ENCODE results near the gene DPP7. TPM values are rescaled to one million over a fixed set of nuclear protein-coding genes. Genes with fewer than 3 reads are reported as not detected.

The DPP7 gene
- total and polyA plus RNA-seq, 2 of the 4 experiments (the other 2 are of a cell fraction): 14.9 to 76.4 TPM

GRCh38 chr9:137064880-137065164, 49.7 kb downstream of the DPP7 start:
- no peak overlapping the region for H4K8ac ChIP-seq (ENCODE audit: low read depth in 2 of 2, low read length in 2 of 2)
- no peak for ATAC-seq (ENCODE audit: low read depth)
- no peak overlapping the region for H2BK20ac ChIP-seq (ENCODE audit: low read depth, low read length)
- H3K4me3 ChIP-seq (ENCODE audit: insufficient read depth, low read depth, low read length): no peak overlapping the region
- no peak for DNase-seq
- no peak overlapping the region for H3K14ac ChIP-seq (replicated peaks; ENCODE audit: low read depth, low read length)
- intact Hi-C loops (cut with micrococcal nuclease) (no loop called here), in situ Hi-C loops (cut with MboI; ENCODE audit: low sequenced_read_pairs) (no loop called here), dilution Hi-C loops (cut with HindIII; ENCODE audit: low sequenced_read_pairs, unreplicated experiment) (no loop called here)
- H3K9ac ChIP-seq (ENCODE audit: low read depth, low read length): no peak overlapping the region
- no peak overlapping the region for H3K18ac ChIP-seq (ENCODE audit: low read depth, low read length)
- H3K4me2 ChIP-seq (ENCODE audit: low read depth, low read length): no peak overlapping the region
- no peak overlapping the region for H3K27ac ChIP-seq (ENCODE audit: insufficient read depth, low read length)
- H2BK5ac ChIP-seq (ENCODE audit: low read depth, low read length, poor library complexity, severe bottlenecking): no peak overlapping the region
- H4K91ac ChIP-seq (ENCODE audit: insufficient read depth, low read depth, low read length): no peak overlapping the region
- no TSS peak for BruUV-seq (replicated peaks)
- peaks cover 3% of the 10 kb centered on the region; the same call in 1 of the 2 replicates for H3K4me1 ChIP-seq (ENCODE audit: control insufficient read depth, insufficient read depth, low read length)
- no peaks in the 10 kb centered on the region for H3K9me1 ChIP-seq (ENCODE audit: insufficient read depth, low read length)
- H4K5ac ChIP-seq (ENCODE audit: low read depth, low read length): no peak overlapping the region
- H3K36me3 ChIP-seq (ENCODE audit: control insufficient read depth, insufficient read depth, low read length): no peaks in the 10 kb centered on the region
- H2BK120ac ChIP-seq (ENCODE audit: low read depth, low read length): no peak overlapping the region
- H4K20me1 ChIP-seq (ENCODE audit: insufficient read depth, low read length): no peaks in the 10 kb centered on the region
- no peaks in the 10 kb centered on the region for H3K9me3 ChIP-seq (ENCODE audit: control insufficient read depth, insufficient read depth, low read length)
- H2BK15ac ChIP-seq (ENCODE audit: low read depth, low read length): no peak overlapping the region
- H2AFZ ChIP-seq (replicated peaks; ENCODE audit: low read length, poor library complexity): no peak overlapping the region
- no peak for TF ChIP-seq NFE2L2 (IDR thresholded peaks at IDR 0.05; ENCODE audit: low read depth, low read length)
- no peak for TF ChIP-seq RFX5 (IDR thresholded peaks at IDR 0.05; ENCODE audit: low read depth, low read length)
- TF ChIP-seq RAD21 (IDR thresholded peaks at IDR 0.05; ENCODE audit: low read length): no peak
- TF ChIP-seq RCOR1 (IDR thresholded peaks at IDR 0.05; ENCODE audit: insufficient replicate concordance, low read length): no peak
- no peak for TF ChIP-seq CHD1 (IDR thresholded peaks at IDR 0.05; ENCODE audit: low read depth, low read length)
- TF ChIP-seq MXI1 (IDR thresholded peaks at IDR 0.05; ENCODE audit: borderline replicate concordance, low read depth, low read length): no peak
- TF ChIP-seq BHLHE40 (IDR thresholded peaks at IDR 0.05; ENCODE audit: low read depth, low read length): no peak
- TF ChIP-seq MAFK (IDR thresholded peaks at IDR 0.05; ENCODE audit: low read depth, low read length): no peak
- no peak for TF ChIP-seq CEBPB (IDR thresholded peaks at IDR 0.05; ENCODE audit: low read depth, low read length)
- TF ChIP-seq USF2 (IDR thresholded peaks at IDR 0.05; ENCODE audit: low read depth, low read length): no peak
- TF ChIP-seq MAZ (IDR thresholded peaks at IDR 0.05; ENCODE audit: borderline replicate concordance, low read depth, low read length): no peak
- TF ChIP-seq, protein P1, sequence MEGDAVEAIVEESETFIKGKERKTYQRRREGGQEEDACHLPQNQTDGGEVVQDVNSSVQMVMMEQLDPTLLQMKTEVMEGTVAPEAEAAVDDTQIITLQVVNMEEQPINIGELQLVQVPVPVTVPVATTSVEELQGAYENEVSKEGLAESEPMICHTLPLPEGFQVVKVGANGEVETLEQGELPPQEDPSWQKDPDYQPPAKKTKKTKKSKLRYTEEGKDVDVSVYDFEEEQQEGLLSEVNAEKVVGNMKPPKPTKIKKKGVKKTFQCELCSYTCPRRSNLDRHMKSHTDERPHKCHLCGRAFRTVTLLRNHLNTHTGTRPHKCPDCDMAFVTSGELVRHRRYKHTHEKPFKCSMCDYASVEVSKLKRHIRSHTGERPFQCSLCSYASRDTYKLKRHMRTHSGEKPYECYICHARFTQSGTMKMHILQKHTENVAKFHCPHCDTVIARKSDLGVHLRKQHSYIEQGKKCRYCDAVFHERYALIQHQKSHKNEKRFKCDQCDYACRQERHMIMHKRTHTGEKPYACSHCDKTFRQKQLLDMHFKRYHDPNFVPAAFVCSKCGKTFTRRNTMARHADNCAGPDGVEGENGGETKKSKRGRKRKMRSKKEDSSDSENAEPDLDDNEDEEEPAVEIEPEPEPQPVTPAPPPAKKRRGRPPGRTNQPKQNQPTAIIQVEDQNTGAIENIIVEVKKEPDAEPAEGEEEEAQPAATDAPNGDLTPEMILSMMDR (conservative IDR thresholded peaks at IDR 0.05; ENCODE audit: low read depth, low read length): no peak
- TF ChIP-seq ELK1 (IDR thresholded peaks at IDR 0.05; ENCODE audit: borderline replicate concordance, low read depth, low read length): no peak
- no peak for TF ChIP-seq FOS (IDR thresholded peaks at IDR 0.05; ENCODE audit: low read depth, low read length)
- H2AK5ac ChIP-seq (ENCODE audit: low read depth, low read length): no peak overlapping the region
- H3K27me3 ChIP-seq (ENCODE audit: control insufficient read depth, insufficient read depth, low read length): no peaks in the 10 kb centered on the region; the same call in 1 of the 2 replicates
- no peak overlapping the region for H3K23ac ChIP-seq (ENCODE audit: low read depth, low read length)
- CTCF ChIA-PET: interaction anchor here (1.2 kb wide), 2 partner anchors 9 to 18 kb away, joined by 4 read pairs; partner anchors contain the start of gene NPDC1
- WGBS, 2 experiments (ENCODE audit: extremely low coverage in 2 of 2, insufficient read length in 1 of 2): 90% methylated on average over 12 of the region's 12 CpGs; no CpG with 5 or more reads in 1 of the 2 experiments
- H3K79me1 ChIP-seq (ENCODE audit: low read depth in 1 of 2, low read length in 2 of 2): peaks cover 2 to 11% of the 10 kb centered on the region in 2 experiments
- H2AK9ac ChIP-seq (replicated peaks; ENCODE audit: low read depth, low read length, poor library complexity): no peak overlapping the region
- POLR2A ChIA-PET (ENCODE audit: unreplicated experiment): no interaction called here
- no peak overlapping the region for H3K4ac ChIP-seq (ENCODE audit: low read depth, low read length)
- no peak overlapping the region for H3K56ac ChIP-seq (ENCODE audit: extremely low read depth, insufficient read depth, low read length)

Data from IMR-90 (cell line).